Natural killer cell (primary cell): ENCODE results near the gene CHN2. TPM values are rescaled to one million over a fixed set of nuclear protein-coding genes. Genes with fewer than 3 reads are reported as not detected.

Experiments
- ATAC-seq, 3 donors: fragments of 150-1000 bp in 2 of 3; fragments of 200-7000 bp in 1 of 3; cut with Tn5 transposase; 1 replicate in 1 of 3; 2 replicates in 2 of 3; pipeline ENCODE4 v1.10.0; 2021; ENCODE audit warnings: mild to moderate bottlenecking in 2 of 3, moderate library complexity in 2 of 3
- DNase-seq, 2 donors: peaks; one replicate each; pipeline versions ENCODE4 v3.0.0 to v3.0.0-alpha.2; 2013 to 2021; ENCODE audit warnings: mixed read lengths in 1 of 2
- H3K27ac ChIP-seq: one replicate; pipeline ENCODE4 v1.5.1; 2013; ENCODE audit warnings: mild to moderate bottlenecking, low read length
- H3K27me3 ChIP-seq: one replicate; pipeline ENCODE4 v1.6.1; 2013; ENCODE audit warnings: low read length; ENCODE audit not compliant: control insufficient read depth, insufficient read depth
- H3K36me3 ChIP-seq: one replicate; pipeline ENCODE4 v1.6.1; 2013; ENCODE audit warnings: low read length; ENCODE audit not compliant: control insufficient read depth, insufficient read depth
- H3K4me1 ChIP-seq: one replicate; pipeline ENCODE4 v1.6.1; 2013; ENCODE audit warnings: low read length; ENCODE audit not compliant: control insufficient read depth, insufficient read depth
- H3K4me3 ChIP-seq: one replicate; pipeline ENCODE4 v1.5.1; 2013; ENCODE audit warnings: low read length
- H3K9me3 ChIP-seq: one replicate; pipeline ENCODE4 v1.6.1; 2013; ENCODE audit warnings: low read length; ENCODE audit not compliant: control insufficient read depth, insufficient read depth
- H3K27ac Mint-ChIP-seq, 2 donors: one replicate each; pipeline ENCODE4 v1.8.0; 2022; ENCODE audit warnings: mild to moderate bottlenecking in 2 of 2, mixed read lengths in 2 of 2, moderate library complexity in 1 of 2
- H3K27me3 Mint-ChIP-seq, 2 donors: one replicate each; pipeline ENCODE4 v1.8.0; 2022; ENCODE audit warnings: low read depth in 2 of 2, mixed read lengths in 2 of 2
- H3K36me3 Mint-ChIP-seq: one replicate; pipeline ENCODE4 v1.8.0; 2022; ENCODE audit warnings: mixed read lengths
- H3K4me1 Mint-ChIP-seq, 2 donors: one replicate each; pipeline ENCODE4 v1.8.0; 2022; ENCODE audit warnings: mixed read lengths in 2 of 2
- H3K4me3 Mint-ChIP-seq: one replicate; pipeline ENCODE4 v1.8.0; 2022; ENCODE audit warnings: mild to moderate bottlenecking, moderate library complexity, mixed read lengths
- H3K9me3 Mint-ChIP-seq, 2 donors: one replicate each; pipeline ENCODE4 v1.8.0; 2022; ENCODE audit warnings: mixed read lengths in 2 of 2
- CTCF ChIP-seq: fragments of 200-600 bp; IDR thresholded peaks from one replicate; pipeline ENCODE4 v1.8.0; 2022; ENCODE audit warnings: antibody characterized with exemption
- WGBS: methylation state at CpG from one replicate; pipeline ENCODE4 v1.1.7; 2013; ENCODE audit warnings: missing lambda C conversion rate; ENCODE audit not compliant: insufficient coverage; 5-methylcytosine and 5-hydroxymethylcytosine counted together
- intact Hi-C: fragments of 100-400 bp; cut with micrococcal nuclease; formaldehyde crosslinking; loops from one replicate; pipeline ENCODE4 v1.14.2; 2022
- total RNA-seq, 4 donors: library from RNA; stranded (reverse); fragments of 120-200 nt in 1 of 4; gene quantifications; one replicate each; pipeline versions ENCODE4 v1.2.3 to v1.2.4, GENCODE V29; 2013 to 2022

Gene CHN2
- total RNA-seq, 3 donors from 2014 or later (not counting 1 experiment from before 2014, with no cell fraction given): 23.2 to 40.6 (median 30.2) TPM

GRCh38 chr7:29354340-29354739 lies 159.8 kb downstream of the CHN2 start:
- H3K4me1 Mint-ChIP-seq: peaks cover 4 to 7% of the 10 kb centered on the region in 2 donors
- no peaks in the 10 kb centered on the region for H3K9me3 ChIP-seq
- H3K4me1 ChIP-seq: no peaks in the 10 kb centered on the region
- intact Hi-C loops: no loop called here
- peaks cover 6% of the 10 kb centered on the region for H3K36me3 ChIP-seq
- DNase-seq (no peak), ATAC-seq (no peak)
- H3K4me3 Mint-ChIP-seq: no peak overlapping the region
- H3K36me3 Mint-ChIP-seq: peaks cover 7% of the 10 kb centered on the region
- H3K9me3 Mint-ChIP-seq: no peaks in the 10 kb centered on the region
- no peak overlapping the region for H3K27ac ChIP-seq
- H3K4me3 ChIP-seq: no peak overlapping the region
- TF ChIP-seq CTCF: no peak
- no peaks in the 10 kb centered on the region for H3K27me3 Mint-ChIP-seq
- 95% methylated on average over 4 of the region's 4 CpGs for WGBS
- H3K27me3 ChIP-seq: no peaks in the 10 kb centered on the region
- H3K27ac Mint-ChIP-seq: no peak overlapping the region

- no peak for DNase-seq
- peaks cover 7% of the 10 kb centered on the region for H3K36me3 Mint-ChIP-seq
- no peak for TF ChIP-seq CTCF
These were observed 160.8 kb downstream of the CHN2 start for GRCh38 chr7:29355388-29355787.

GRCh38 chr7:29356631-29357030 lies 162.1 kb downstream of the CHN2 start:
- TF ChIP-seq CTCF: no peak
- Mint-ChIP-seq H3K36me3 (peaks cover 7% of the 10 kb centered on the region), H3K27me3 (no peaks in the 10 kb centered on the region), H3K9me3 (no peaks in the 10 kb centered on the region), H3K27ac (no peak overlapping the region), H3K4me1 (peaks cover 0 to under 1% of the 10 kb centered on the region in 2 donors), H3K4me3 (no peak overlapping the region)
- H3K4me1 ChIP-seq: no peaks in the 10 kb centered on the region
- H3K27me3 ChIP-seq: no peaks in the 10 kb centered on the region
- intact Hi-C loops: no loop called here
- no peaks in the 10 kb centered on the region for H3K9me3 ChIP-seq
- H3K4me3 ChIP-seq: no peak overlapping the region
- H3K36me3 ChIP-seq: peaks cover 6% of the 10 kb centered on the region
- 97% methylated on average over 9 of the region's 9 CpGs for WGBS
- ATAC-seq: no peak
- DNase-seq: no peak
- no peak overlapping the region for H3K27ac ChIP-seq

More at GRCh38 chr7:29355388-29355787, 160.8 kb downstream of the CHN2 start:
- Histone ChIP-seq H3K9me3 (no peaks in the 10 kb centered on the region), H3K4me1 (no peaks in the 10 kb centered on the region), H3K27me3 (no peaks in the 10 kb centered on the region), H3K36me3 (peaks cover 6% of the 10 kb centered on the region), H3K27ac (no peak overlapping the region), H3K4me3 (no peak overlapping the region)
- Mint-ChIP-seq H3K4me1 (peaks cover 2 to 4% of the 10 kb centered on the region in 2 donors), H3K27me3 (no peaks in the 10 kb centered on the region), H3K9me3 (no peaks in the 10 kb centered on the region), H3K4me3 (no peak overlapping the region), H3K27ac (no peak overlapping the region)
- intact Hi-C loops: no loop called here
- WGBS: 95% methylated on average over 6 of the region's 7 CpGs
- ATAC-seq: no peak

- no peaks in the 10 kb centered on the region for H3K27me3 Mint-ChIP-seq
- no peak for ATAC-seq
- WGBS: 90% methylated on average over 4 of the region's 4 CpGs
These were observed 165.0 kb downstream of the CHN2 start for GRCh38 chr7:29359482-29360093.

More at GRCh38 chr7:29359482-29360093, 165.0 kb downstream of the CHN2 start:
- H3K9me3 Mint-ChIP-seq: no peaks in the 10 kb centered on the region
- TF ChIP-seq CTCF: no peak
- H3K36me3 Mint-ChIP-seq: peaks cover 7% of the 10 kb centered on the region
- Histone ChIP-seq H3K36me3 (peaks cover 6% of the 10 kb centered on the region), H3K27ac (no peak overlapping the region), H3K4me1 (no peaks in the 10 kb centered on the region), H3K4me3 (no peak overlapping the region), H3K27me3 (no peaks in the 10 kb centered on the region), H3K9me3 (no peaks in the 10 kb centered on the region)
- no peak for DNase-seq
- no peaks in the 10 kb centered on the region for H3K4me1 Mint-ChIP-seq
- H3K4me3 Mint-ChIP-seq: no peak overlapping the region
- H3K27ac Mint-ChIP-seq: no peak overlapping the region
- intact Hi-C loops: no loop called here
